OCI-LY1 (cell line): Measurements from ENCODE around the gene SH3RF3.

Experiments
- H2AFZ ChIP-seq: fragments of 200-600 bp; sonication (generic), shearing (Covaris generic); 2 replicates; pipeline ENCODE4 v1.6.0; 2014; ENCODE audit warnings: antibody characterized with exemption, mild to moderate bottlenecking, low read length
- H3F3A ChIP-seq: fragments of 200-600 bp; sonication (generic), shearing (Covaris generic); 2 replicates; pipeline ENCODE4 v1.6.0; 2014; ENCODE audit warnings: mild to moderate bottlenecking, antibody characterized with exemption, low read length, moderate library complexity; ENCODE audit not compliant: insufficient read depth
- H3K27ac ChIP-seq: fragments of 200-600 bp; sonication (generic); 2 replicates; pipeline ENCODE4 v1.5.1; 2014; ENCODE audit warnings: low read length, mixed run types, mild to moderate bottlenecking, low read depth; ENCODE audit not compliant: poor library complexity, severe bottlenecking
- H3K27me3 ChIP-seq: fragments of 200-600 bp; sonication (generic); 2 replicates; pipeline ENCODE4 v1.6.0; 2014; ENCODE audit warnings: antibody characterized with exemption, mild to moderate bottlenecking, low read length, moderate library complexity; ENCODE audit not compliant: insufficient read depth
- H3K36me3 ChIP-seq: fragments of 200-600 bp; sonication (generic); 2 replicates; pipeline ENCODE4 v1.6.1; 2014; ENCODE audit warnings: mild to moderate bottlenecking, antibody characterized with exemption, low read length, moderate library complexity, mixed read lengths; ENCODE audit not compliant: insufficient read depth
- H3K4me1 ChIP-seq: fragments of 200-600 bp; sonication (generic); 2 replicates; pipeline ENCODE4 v1.5.1; 2014; ENCODE audit warnings: mild to moderate bottlenecking, low read length, moderate library complexity; ENCODE audit not compliant: insufficient read depth, severe bottlenecking
- H3K4me2 ChIP-seq: fragments of 200-600 bp; sonication (generic), shearing (Covaris generic); 2 replicates; pipeline ENCODE4 v1.6.1; 2014; ENCODE audit warnings: low read length
- H3K4me3 ChIP-seq: fragments of 200-600 bp; sonication (generic); 2 replicates; pipeline ENCODE4 v1.5.1; 2014; ENCODE audit warnings: low read length, low read depth, mild to moderate bottlenecking, mixed read lengths; ENCODE audit not compliant: poor library complexity, severe bottlenecking
- H3K79me2 ChIP-seq: fragments of 200-600 bp; shearing (Covaris generic); 2 replicates; pipeline ENCODE4 v1.6.1; 2016; ENCODE audit warnings: mixed run types, low read length, mixed read lengths; ENCODE audit not compliant: insufficient read depth
- H3K9ac ChIP-seq: fragments of 200-600 bp; sonication (generic), shearing (Covaris generic); 2 replicates; pipeline ENCODE4 v1.6.1; 2014; ENCODE audit warnings: mild to moderate bottlenecking, low read length, mixed read lengths
- H3K9me2 ChIP-seq: fragments of 200-600 bp; sonication (generic), shearing (Covaris generic); 2 replicates; pipeline ENCODE4 v1.6.1; 2014; ENCODE audit warnings: low read depth, mild to moderate bottlenecking, low read length, mixed read lengths
- H3K9me3 ChIP-seq: fragments of 200-600 bp; shearing (Covaris generic); 2 replicates; pipeline ENCODE4 v1.6.1; 2014; ENCODE audit warnings: low read length, mixed read lengths
- H4K20me1 ChIP-seq: fragments of 200-600 bp; sonication (generic), shearing (Covaris generic); 2 replicates; pipeline ENCODE4 v1.6.0; 2016; ENCODE audit warnings: mild to moderate bottlenecking, low read length; ENCODE audit not compliant: insufficient read depth
- EZH2 ChIP-seq: fragments of 200-600 bp; sonication (generic), shearing (Covaris generic); IDR thresholded peaks from 2 replicates; pipeline ENCODE4 v1.8.0; 2017; ENCODE audit warnings: borderline replicate concordance, mixed run types, mild to moderate bottlenecking, antibody characterized with exemption, low read length, moderate library complexity, mixed read lengths
- TF ChIP-seq, protein P1 (sequence below): fragments of 200-600 bp; sonication (generic), shearing (Covaris generic); IDR thresholded peaks from 2 replicates; pipeline ENCODE4 v1.5.1; 2017; ENCODE audit warnings: mild to moderate bottlenecking, antibody characterized with exemption, low read length, moderate library complexity, mixed read lengths

The SH3RF3 gene

GRCh38 chr2:109233643-109234042 lies 104.6 kb downstream of the SH3RF3 start:
- H3K9me2 ChIP-seq: no peaks in the 10 kb centered on the region
- no peak overlapping the region for H3K4me3 ChIP-seq
- H3K79me2 ChIP-seq: no peaks in the 10 kb centered on the region
- no peaks in the 10 kb centered on the region for H3K4me1 ChIP-seq
- TF ChIP-seq EZH2: no peak
- TF ChIP-seq, protein P1, sequence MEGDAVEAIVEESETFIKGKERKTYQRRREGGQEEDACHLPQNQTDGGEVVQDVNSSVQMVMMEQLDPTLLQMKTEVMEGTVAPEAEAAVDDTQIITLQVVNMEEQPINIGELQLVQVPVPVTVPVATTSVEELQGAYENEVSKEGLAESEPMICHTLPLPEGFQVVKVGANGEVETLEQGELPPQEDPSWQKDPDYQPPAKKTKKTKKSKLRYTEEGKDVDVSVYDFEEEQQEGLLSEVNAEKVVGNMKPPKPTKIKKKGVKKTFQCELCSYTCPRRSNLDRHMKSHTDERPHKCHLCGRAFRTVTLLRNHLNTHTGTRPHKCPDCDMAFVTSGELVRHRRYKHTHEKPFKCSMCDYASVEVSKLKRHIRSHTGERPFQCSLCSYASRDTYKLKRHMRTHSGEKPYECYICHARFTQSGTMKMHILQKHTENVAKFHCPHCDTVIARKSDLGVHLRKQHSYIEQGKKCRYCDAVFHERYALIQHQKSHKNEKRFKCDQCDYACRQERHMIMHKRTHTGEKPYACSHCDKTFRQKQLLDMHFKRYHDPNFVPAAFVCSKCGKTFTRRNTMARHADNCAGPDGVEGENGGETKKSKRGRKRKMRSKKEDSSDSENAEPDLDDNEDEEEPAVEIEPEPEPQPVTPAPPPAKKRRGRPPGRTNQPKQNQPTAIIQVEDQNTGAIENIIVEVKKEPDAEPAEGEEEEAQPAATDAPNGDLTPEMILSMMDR: no peak
- H3K27me3 ChIP-seq: peaks cover 3% of the 10 kb centered on the region; the same call in 1 of the 2 replicates
- H4K20me1 ChIP-seq: no peaks in the 10 kb centered on the region
- H2AFZ ChIP-seq: no peak overlapping the region
- H3K9ac ChIP-seq: no peak overlapping the region
- H3K36me3 ChIP-seq: no peaks in the 10 kb centered on the region
- H3K4me2 ChIP-seq: no peak overlapping the region
- no peaks in the 10 kb centered on the region for H3K9me3 ChIP-seq
- H3K27ac ChIP-seq: no peak overlapping the region
- no peaks in the 10 kb centered on the region for H3F3A ChIP-seq

DNA sequence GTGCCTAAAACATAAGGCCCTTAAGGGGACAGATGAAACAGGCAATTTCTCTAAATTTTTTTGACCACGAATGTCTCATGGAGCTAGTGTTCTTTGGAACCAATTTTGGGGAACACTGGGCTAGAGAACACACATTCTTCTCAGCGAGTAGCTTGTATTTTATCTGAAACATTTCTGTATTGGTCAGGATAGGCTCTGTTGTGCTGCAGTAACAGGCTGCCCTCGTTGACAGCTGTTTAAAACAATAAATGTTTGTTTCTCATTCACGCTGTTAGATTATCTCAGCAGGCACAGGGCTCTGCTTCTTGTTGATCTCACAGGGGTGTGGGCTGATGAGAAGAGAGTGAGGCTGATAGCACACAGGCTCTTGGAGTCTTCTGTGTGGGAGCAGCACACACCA lies 105.3 kb downstream of the SH3RF3 start:
- Histone ChIP-seq H3K4me3 (no peak overlapping the region), H3K4me2 (no peak overlapping the region), H3K4me1 (no peaks in the 10 kb centered on the region), H3K27me3 (peaks cover 3% of the 10 kb centered on the region; the same call in 1 of the 2 replicates), H3F3A (no peaks in the 10 kb centered on the region), H4K20me1 (no peaks in the 10 kb centered on the region), H2AFZ (no peak overlapping the region), H3K27ac (no peak overlapping the region), H3K9me3 (no peaks in the 10 kb centered on the region), H3K36me3 (no peaks in the 10 kb centered on the region), H3K9me2 (no peaks in the 10 kb centered on the region), H3K79me2 (no peaks in the 10 kb centered on the region), H3K9ac (no peak overlapping the region)
- no peak for TF ChIP-seq EZH2
- TF ChIP-seq, protein P1: no peak

GRCh38 chr2:109236147-109236546 lies 107.1 kb downstream of the SH3RF3 start:
- Histone ChIP-seq H3K4me2 (no peak overlapping the region), H3K4me3 (no peak overlapping the region), H3F3A (no peaks in the 10 kb centered on the region), H3K27ac (no peak overlapping the region), H3K9me2 (no peaks in the 10 kb centered on the region), H3K79me2 (no peaks in the 10 kb centered on the region), H3K9me3 (no peaks in the 10 kb centered on the region), H4K20me1 (no peaks in the 10 kb centered on the region), H3K27me3 (peaks cover 3% of the 10 kb centered on the region; the same call in 1 of the 2 replicates), H3K4me1 (no peaks in the 10 kb centered on the region), H3K36me3 (no peaks in the 10 kb centered on the region), H3K9ac (no peak overlapping the region), H2AFZ (no peak overlapping the region)
- TF ChIP-seq EZH2: no peak
- TF ChIP-seq, protein P1: no peak
